Measurements from ENCODE around the gene ANP32D. TPM values are rescaled to one million over a fixed set of nuclear protein-coding genes. Genes with fewer than 3 reads are reported as not detected.
"Not testable (repeated sequence)": the region's sequence is repeated elsewhere in the genome, so short reads cannot be mapped to it uniquely, and the experiment has no call there.

The ANP32D gene
- not detected for polyA plus RNA-seq

DNA sequence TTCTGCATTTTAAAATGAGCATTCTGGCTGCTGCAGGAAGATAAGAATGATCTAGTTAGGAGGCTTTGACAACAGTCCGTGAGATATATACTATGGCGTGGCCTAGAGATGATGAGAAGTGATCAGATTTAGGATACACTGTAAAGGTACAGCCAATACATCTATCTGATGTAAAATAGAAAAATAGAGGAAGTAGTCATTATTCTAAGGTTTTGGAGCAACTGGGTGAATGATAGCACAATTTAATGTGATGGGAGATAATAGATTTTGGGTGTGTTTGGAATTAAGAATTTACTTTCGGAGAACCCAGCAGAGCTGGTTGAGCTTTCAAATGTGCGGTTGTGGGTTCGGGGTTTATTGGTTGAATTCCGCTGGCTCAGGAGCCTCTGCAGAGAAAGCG is at the start of gene ANP32D:
TSS of gene ANP32D (plus strand) at position 301 of the 400 bp plus-strand sequence. CDS start 106 bp downstream, outside the sequence.
- DNase-seq: no peak
- Mint-ChIP-seq H3K4me3 (no peak within 1 kb of the TSS), H3K27ac (no peak within 1 kb of the TSS), H3K9me3 (peaks cover 13 to 46% (median 31%) of the 10 kb centered on the region in 6 donors), H3K36me3 (peaks cover 3 to 8% (median 7%) of the 10 kb centered on the region in 3 donors), H3K4me1 (no peaks in the 10 kb centered on the region), H3K27me3 (ENCODE audit: low read depth in 3 of 3) (peaks cover 6 to 18% (median 11%) of the 10 kb centered on the region in 3 donors)

DNA sequence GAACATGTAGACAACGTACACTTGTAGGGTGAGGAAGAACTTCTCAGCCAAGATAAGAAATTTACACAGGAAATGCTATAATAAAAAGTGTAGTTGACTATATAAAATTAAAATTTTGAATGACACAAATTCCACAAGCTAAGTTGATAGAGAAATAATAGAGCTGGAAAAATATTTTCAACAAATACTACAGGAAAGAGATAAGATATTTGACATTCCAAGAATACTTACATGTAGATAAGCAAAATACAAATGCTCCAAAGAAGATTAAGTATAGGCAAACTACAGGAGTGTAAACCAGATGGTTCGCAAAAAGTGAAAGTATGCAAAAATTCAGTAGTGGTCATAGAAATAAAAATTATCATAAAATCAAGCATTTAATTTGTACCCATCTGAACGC is 49.2 kb upstream of the ANP32D start:
- H3K9me3 Mint-ChIP-seq: peaks cover 0 to 5% (median 0%) of the 10 kb centered on the region in 6 donors
- no peak overlapping the region for H3K27ac Mint-ChIP-seq
- H3K4me3 Mint-ChIP-seq: no peak overlapping the region
- no peak for DNase-seq
- peaks cover 2 to 8% (median 4%) of the 10 kb centered on the region in 3 donors for H3K27me3 Mint-ChIP-seq (ENCODE audit: low read depth in 3 of 3)
- no peaks in the 10 kb centered on the region for H3K36me3 Mint-ChIP-seq
- H3K4me1 Mint-ChIP-seq: no peaks in the 10 kb centered on the region

DNA sequence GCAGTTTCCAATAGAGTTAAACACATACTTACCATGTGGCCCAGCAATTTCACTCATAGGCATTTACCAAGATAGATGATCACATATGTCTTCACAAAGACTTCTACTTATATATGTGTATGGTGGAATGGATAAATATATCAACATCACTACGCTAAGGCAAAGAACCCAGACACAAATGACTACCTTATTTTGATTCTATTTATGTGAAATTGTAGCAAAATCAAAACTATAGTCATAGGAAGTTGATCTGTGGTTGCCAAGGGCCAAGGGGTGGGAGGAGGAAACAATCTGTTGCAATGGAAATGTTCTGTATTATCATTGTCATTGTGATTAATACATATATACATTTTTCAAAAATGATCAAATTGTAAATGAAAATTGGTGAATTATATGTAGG is 47.7 kb upstream of the ANP32D start:
- Mint-ChIP-seq H3K4me3 (no peak overlapping the region), H3K36me3 (no peaks in the 10 kb centered on the region), H3K27me3 (ENCODE audit: low read depth in 3 of 3) (peaks cover 6 to 11% (median 10%) of the 10 kb centered on the region in 3 donors), H3K27ac (no peak overlapping the region), H3K9me3 (peaks cover 0 to 5% (median 0%) of the 10 kb centered on the region in 6 donors), H3K4me1 (no peaks in the 10 kb centered on the region)
- no peak for DNase-seq

DNA sequence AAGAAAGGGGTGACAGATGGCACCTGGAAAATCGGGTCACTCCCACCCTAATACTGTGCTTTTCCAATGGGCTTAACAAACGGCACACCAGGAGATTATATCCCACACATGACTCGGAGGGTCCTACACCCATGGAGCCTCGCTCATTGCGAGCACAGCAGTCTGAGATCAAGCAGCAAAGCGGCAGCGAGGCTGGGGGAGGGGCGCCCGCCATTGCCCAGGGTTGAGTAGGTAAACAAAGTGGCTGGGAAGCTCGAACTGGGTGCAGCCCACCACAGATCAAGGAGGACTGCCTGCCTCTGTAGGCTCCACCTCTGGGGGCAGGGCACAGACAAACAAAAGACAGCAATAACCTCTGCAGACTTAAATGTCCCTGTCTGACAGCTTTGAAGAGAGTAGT is 38.3 kb upstream of the ANP32D start:
- peaks cover 0 to 21% (median 20%) of the 10 kb centered on the region in 3 donors for H3K27me3 Mint-ChIP-seq (ENCODE audit: low read depth in 3 of 3)

DNA sequence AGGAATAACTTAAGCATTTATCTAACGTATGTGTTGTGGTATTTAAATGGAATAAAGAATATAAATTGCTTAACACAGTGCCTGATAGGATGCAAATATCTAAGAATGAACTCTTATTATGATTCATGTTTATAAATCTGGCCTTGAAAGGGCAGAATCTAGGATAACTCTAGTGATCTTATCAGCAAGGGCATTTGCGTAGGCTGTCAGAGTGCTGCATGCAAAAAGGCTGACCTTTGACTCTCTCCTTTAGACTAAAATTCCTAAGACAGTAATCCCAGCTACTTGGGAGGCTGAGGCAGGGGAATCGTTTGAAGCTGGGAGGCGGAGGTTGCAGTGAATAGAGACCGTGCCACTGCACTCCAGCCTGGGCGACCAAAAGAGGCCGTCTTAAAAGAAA is 31.3 kb upstream of the ANP32D start:
- Mint-ChIP-seq H3K27ac (no peak overlapping the region), H3K27me3 (ENCODE audit: low read depth in 3 of 3) (peaks cover 2 to 8% (median 7%) of the 10 kb centered on the region in 3 donors), H3K36me3 (no peaks in the 10 kb centered on the region), H3K4me1 (no peaks in the 10 kb centered on the region), H3K4me3 (no peak overlapping the region), H3K9me3 (peaks cover 0 to 6% (median under 1%) of the 10 kb centered on the region in 6 donors)
- no peak for DNase-seq

More for the DNA sequence above, 38.3 kb upstream of the ANP32D start:
- H3K27ac Mint-ChIP-seq, H3K9me3 Mint-ChIP-seq, H3K4me1 Mint-ChIP-seq, DNase-seq, H3K4me3 Mint-ChIP-seq: not testable (repeated sequence)
- peaks cover 0 to 12% (median 0%) of the 10 kb centered on the region in 3 donors for H3K36me3 Mint-ChIP-seq

DNA sequence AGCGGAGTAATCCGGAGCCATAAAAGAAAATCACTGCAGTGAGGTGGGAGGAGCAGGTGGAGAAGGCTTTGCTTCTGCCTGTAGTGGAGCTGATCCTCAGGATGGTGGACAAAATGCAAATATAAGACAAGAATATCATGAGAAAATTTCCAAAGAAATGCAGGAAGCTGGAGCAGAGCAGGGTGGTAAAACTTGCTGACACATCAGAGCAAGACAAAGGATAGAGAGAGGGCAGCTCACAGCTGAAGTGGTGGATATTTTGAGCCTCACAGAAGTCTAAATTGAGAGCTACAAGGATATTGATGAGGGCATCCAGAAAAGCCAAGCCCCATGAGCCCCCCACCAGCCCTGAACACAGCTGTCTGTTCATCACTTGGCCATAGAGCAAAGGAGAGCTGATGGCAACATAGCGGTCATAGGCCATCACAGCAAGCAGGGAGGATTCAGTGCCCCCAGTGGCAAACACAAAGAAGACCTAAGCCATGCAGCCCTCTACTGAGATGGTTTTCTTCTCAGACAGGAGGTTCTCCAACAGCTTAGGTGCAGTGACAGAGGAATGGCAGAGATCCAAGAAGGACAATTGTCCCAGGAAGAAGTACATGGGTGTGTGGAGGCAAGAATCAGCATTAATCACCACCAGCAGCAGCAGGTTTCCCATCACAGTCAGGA is 30.0 kb upstream of the ANP32D start:
- Mint-ChIP-seq H3K36me3 (no peaks in the 10 kb centered on the region), H3K9me3 (peaks cover 0 to 4% (median 0%) of the 10 kb centered on the region in 6 donors), H3K4me1 (no peaks in the 10 kb centered on the region), H3K27ac (no peak overlapping the region), H3K27me3 (ENCODE audit: low read depth in 3 of 3) (peaks cover 3 to 7% (median 5%) of the 10 kb centered on the region in 3 donors), H3K4me3 (no peak overlapping the region)
- DNase-seq: peak in 1 of 3 donors; percentile 1

DNA sequence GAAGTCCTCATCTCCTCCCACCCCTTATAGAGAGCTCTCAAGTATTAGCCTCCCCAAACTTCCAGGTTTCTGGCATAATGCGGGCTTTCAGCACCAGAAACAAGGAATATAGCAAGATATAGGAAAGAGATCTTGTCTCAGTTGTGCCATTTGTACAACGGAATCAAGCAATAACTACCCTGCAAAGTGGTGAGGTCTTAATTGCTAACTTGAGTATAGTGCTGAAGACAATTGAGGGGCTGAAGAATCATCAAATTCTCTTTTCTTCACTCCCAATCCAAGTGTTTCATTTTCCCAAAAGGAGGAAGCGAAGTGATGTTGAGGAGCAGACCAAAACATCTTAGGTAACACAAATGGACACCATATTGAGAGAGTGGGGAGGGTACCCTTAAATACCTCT is 26.8 kb upstream of the ANP32D start:
- Mint-ChIP-seq H3K9me3 (peaks cover 4 to 11% (median 6%) of the 10 kb centered on the region in 6 donors), H3K4me1 (no peaks in the 10 kb centered on the region), H3K36me3 (peaks cover 0 to 5% (median 3%) of the 10 kb centered on the region in 3 donors), H3K4me3 (no peak overlapping the region), H3K27me3 (ENCODE audit: low read depth in 3 of 3) (peaks cover 4 to 12% (median 9%) of the 10 kb centered on the region in 3 donors), H3K27ac (no peak overlapping the region)
- DNase-seq: no peak

DNA sequence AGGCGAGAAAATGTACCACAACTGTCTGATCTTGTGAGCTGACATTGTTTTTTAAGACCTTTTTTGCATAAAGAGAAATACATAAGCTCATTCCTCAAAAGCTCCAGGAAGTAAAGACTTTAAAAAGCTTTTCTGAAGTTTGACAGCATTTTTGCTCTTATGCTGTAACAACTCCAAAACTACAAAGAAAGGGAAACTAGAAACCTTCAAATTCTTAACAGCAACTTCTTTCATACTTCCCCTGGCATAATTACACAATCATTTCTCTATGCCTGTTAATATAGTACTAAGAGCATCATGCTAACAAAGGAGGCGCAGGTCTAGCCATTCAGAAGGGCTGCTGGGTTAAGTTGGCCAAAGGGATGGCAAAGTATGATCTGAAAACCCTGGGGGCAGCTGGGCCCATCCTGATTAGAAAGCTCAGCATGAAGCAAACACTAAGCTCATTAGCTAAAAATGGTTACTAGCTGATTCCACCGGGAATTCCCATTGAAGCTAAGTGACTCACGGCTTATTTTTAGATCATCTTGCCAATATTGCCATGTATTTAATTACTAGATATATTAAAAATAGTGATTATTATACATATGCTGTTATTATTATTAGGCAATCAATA is 26.1 kb upstream of the ANP32D start:
- no peak overlapping the region for H3K4me3 Mint-ChIP-seq
- peaks cover 4 to 11% (median 6%) of the 10 kb centered on the region in 6 donors for H3K9me3 Mint-ChIP-seq
- no peak for DNase-seq
- H3K27ac Mint-ChIP-seq: no peak overlapping the region
- H3K27me3 Mint-ChIP-seq (ENCODE audit: low read depth in 3 of 3): peaks cover 4 to 10% (median 9%) of the 10 kb centered on the region in 3 donors
- H3K4me1 Mint-ChIP-seq: no peaks in the 10 kb centered on the region
- peaks cover 0 to 5% (median 3%) of the 10 kb centered on the region in 3 donors for H3K36me3 Mint-ChIP-seq

DNA sequence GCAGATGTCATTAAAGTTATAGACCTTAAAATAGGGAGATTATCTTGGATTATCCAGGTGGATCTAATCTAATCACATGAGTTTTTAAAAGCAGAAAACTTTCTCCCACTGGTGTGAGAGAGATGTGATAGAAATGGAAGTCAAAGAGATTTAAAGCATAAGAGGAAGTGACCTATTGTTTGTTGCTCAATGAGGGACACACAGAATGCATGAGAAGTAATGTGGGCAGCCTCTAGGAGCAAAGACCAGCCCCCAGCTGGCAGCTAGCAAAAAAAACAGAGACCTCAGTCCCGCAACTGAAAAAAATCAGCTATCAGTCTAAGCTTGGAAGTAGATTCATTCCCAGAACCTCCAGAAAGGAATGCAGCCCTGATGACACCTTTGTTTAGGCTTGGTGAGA is 24.6 kb upstream of the ANP32D start:
- Mint-ChIP-seq H3K36me3 (peaks cover 0 to 5% (median 3%) of the 10 kb centered on the region in 3 donors), H3K9me3 (peaks cover 4 to 11% (median 6%) of the 10 kb centered on the region in 6 donors), H3K27me3 (ENCODE audit: low read depth in 3 of 3) (peaks cover 4 to 9% (median 9%) of the 10 kb centered on the region in 3 donors), H3K4me1 (no peaks in the 10 kb centered on the region), H3K27ac (no peak overlapping the region), H3K4me3 (no peak overlapping the region)
- DNase-seq: no peak

DNA sequence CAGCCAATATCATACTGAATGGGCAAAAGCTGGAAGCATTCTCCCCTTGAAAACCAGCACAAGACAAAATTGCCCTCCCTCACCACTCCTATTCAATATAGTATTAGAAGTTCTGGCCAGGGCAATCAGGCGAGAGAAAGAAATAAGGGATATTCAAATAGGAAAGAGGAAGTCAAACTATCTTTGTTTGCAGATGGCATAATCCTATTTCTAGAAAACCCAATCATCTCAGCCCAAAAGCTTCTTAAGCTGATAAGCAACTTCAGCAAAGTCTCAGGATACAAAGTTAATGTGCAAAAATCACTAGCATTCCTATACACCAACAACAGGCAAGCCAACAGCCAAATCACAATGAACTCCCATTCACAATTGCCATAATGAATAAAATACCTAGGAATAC is 21.0 kb upstream of the ANP32D start:
- Mint-ChIP-seq H3K36me3 (peaks cover 0 to 5% (median 3%) of the 10 kb centered on the region in 3 donors), H3K27me3 (ENCODE audit: low read depth in 3 of 3) (peaks cover 4 to 7% (median 6%) of the 10 kb centered on the region in 3 donors), H3K27ac (no peak overlapping the region), H3K4me3 (no peak overlapping the region), H3K9me3 (peaks cover 4 to 11% (median 6%) of the 10 kb centered on the region in 6 donors), H3K4me1 (no peaks in the 10 kb centered on the region)
- no peak for DNase-seq

DNA sequence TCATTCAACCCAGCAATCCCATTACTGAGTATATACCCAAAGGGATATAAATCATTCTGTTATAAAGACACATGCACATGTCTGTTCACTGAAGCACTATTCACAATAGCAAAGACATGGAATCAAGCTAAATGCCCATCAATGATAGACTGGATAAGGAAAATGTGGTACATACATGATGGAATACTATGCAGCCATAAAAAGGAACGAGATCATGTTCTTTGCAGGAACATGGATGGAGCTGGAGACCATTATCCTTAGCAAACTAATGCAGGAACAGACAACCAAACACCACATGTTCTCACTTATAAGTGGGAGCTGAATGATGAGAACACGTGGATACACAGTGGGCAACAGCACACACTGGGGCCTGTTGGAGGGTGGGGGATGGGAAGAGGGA is 19.4 kb upstream of the ANP32D start:
- not testable (repeated sequence) for H3K36me3 Mint-ChIP-seq; H3K4me1 Mint-ChIP-seq; H3K4me3 Mint-ChIP-seq; DNase-seq; H3K27ac Mint-ChIP-seq; H3K27me3 Mint-ChIP-seq (ENCODE audit: low read depth in 3 of 3)
- H3K9me3 Mint-ChIP-seq: peaks cover 4 to 11% (median 6%) of the 10 kb centered on the region in 6 donors

DNA sequence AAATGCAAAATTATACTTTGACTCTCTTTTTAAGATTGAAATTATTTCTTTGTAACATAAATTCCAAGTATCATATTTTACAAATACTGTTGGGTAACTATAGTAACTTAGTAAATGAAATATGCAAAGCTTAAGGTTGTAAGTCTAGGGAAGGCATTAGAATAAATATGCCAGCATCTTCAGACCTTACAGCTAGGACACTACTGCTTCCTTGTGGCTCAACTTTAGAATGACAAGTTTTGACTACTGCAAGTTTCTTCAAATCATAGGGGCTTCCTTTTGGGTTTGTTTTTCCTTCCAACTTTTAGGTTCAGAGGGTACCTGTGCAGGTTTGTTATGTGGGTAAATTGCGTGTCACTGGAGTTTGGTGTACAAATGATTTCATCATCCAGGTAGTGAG is 17.7 kb upstream of the ANP32D start:
- no peaks in the 10 kb centered on the region for H3K4me1 Mint-ChIP-seq
- H3K4me3 Mint-ChIP-seq: no peak overlapping the region
- peak; percentile 10 to 34 (median 16) for DNase-seq
- H3K36me3 Mint-ChIP-seq: peaks cover 0 to 5% (median 3%) of the 10 kb centered on the region in 3 donors
- no peak overlapping the region for H3K27ac Mint-ChIP-seq
- peaks cover 4 to 9% (median 5%) of the 10 kb centered on the region in 6 donors for H3K9me3 Mint-ChIP-seq
- H3K27me3 Mint-ChIP-seq (ENCODE audit: low read depth in 3 of 3): peaks cover 0 to 7% (median 6%) of the 10 kb centered on the region in 3 donors

DNA sequence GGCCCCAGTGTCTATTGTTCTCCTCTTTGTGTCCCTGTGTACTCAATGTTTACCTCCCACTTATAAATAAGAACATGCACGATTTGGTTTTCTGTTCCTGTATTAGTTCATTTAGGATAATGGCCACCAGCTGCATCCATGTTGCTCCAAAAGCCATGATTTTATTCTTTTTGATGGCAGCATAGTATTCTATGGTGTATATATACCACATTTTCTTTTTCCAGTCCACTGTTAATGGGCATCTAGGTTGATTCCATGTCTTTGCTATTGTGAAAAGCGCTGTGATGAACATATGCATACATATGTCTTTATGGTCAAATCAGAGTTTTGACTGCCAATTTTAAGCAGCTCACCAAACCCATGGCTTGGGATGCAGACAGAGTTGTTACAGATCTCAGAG is 17.2 kb upstream of the ANP32D start:
- no peak for DNase-seq
- Mint-ChIP-seq H3K4me1 (no peaks in the 10 kb centered on the region), H3K36me3 (peaks cover 0 to 1% (median 0%) of the 10 kb centered on the region in 3 donors), H3K4me3 (no peak overlapping the region), H3K27ac (no peak overlapping the region), H3K9me3 (peaks cover 1 to 5% (median 2%) of the 10 kb centered on the region in 6 donors), H3K27me3 (ENCODE audit: low read depth in 3 of 3) (peaks cover 0 to 2% (median 2%) of the 10 kb centered on the region in 3 donors)

DNA sequence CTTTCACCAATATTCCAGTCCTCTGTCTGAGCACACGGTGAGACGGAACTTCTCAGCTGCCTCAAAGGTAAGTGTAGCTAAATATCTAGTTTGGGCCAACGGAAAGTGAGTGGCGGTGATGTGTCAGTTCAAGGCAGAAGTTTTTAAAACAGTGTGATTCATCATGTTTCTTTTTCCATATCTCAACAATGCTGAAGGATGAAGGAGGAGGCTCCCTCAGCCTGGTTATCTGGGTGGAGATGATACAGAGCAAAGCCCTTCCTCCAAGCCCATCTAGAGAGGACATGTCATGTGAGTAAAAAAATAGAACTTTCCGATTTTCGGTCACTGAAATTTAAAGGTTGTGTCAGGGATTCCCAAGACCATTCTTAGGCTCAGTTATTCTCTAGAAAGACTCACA is 13.1 kb upstream of the ANP32D start:
- no peak overlapping the region for H3K4me3 Mint-ChIP-seq
- no peaks in the 10 kb centered on the region for H3K9me3 Mint-ChIP-seq
- peaks cover 0 to 15% (median 3%) of the 10 kb centered on the region in 3 donors for H3K27me3 Mint-ChIP-seq (ENCODE audit: low read depth in 3 of 3)
- no peak overlapping the region for H3K27ac Mint-ChIP-seq
- no peaks in the 10 kb centered on the region for H3K4me1 Mint-ChIP-seq
- DNase-seq: no peak
- H3K36me3 Mint-ChIP-seq: no peaks in the 10 kb centered on the region

Measured in immature natural killer cell (primary cell).